H1 (cell line): ENCODE results near the gene DENND11. TPM values are rescaled to one million over a fixed set of nuclear protein-coding genes. Genes with fewer than 3 reads are reported as not detected.

ENCODE experiments used
- CBX8 ChIP-seq: fragments of 300-800, 300-1000 bp; sonication (generic); IDR thresholded peaks from 2 replicates; pipeline ENCODE4 v1.7.1; 2016; ENCODE audit warnings: low read depth, low read length, borderline replicate concordance
- TEAD4 ChIP-seq: IDR thresholded peaks from 2 replicates; pipeline ENCODE4 v1.6.1; 2012; ENCODE audit warnings: low read depth, low read length, inconsistent platforms, mixed read lengths
- polyA plus RNA-seq, 7 experiments: library from polyadenylated mRNA; depleted of rRNA in 3 of 7; stranded (reverse) in 5 of 7; unstranded in 2 of 7; fragments of >200 nt in 5 of 7; fragments of 200-250 nt in 2 of 7; gene quantifications; 1 replicate in 5 of 7; 2 replicates in 1 of 7; 4 replicates in 1 of 7; pipeline versions ENCODE4 v1.2.1 to v1.2.3, GENCODE V29; 2011 to 2013; ENCODE audit warnings: missing spikeins in 2 of 7, mixed read lengths in 2 of 7
- total RNA-seq: library from RNA; stranded (reverse); fragmentation: NEBNext Ultra II Directional; extraction: Animal tissue kit (Norgen Biotek cat#: 25700); gene quantifications from 2 replicates; pipeline ENCODE4 v1.2.1, GENCODE V29; 2021

Gene DENND11
- total and polyA plus RNA-seq, 2 of the 8 experiments (the other 6 are each of a cell fraction or from before 2014, with no cell fraction given), result 8.0 to 26.8 TPM

GRCh38 chr7:141679014-141679413 is 23.0 kb downstream of the DENND11 start (continued):
- TF ChIP-seq CBX8 (no peak), TEAD4 (no peak)
- TF ChIP-seq, all 59 proteins: peak for 0
